NCI-H1436 treated with DMSO at 0.1 percent for 48 hours (cell line): ENCODE results near the gene VPS51.

ENCODE experiments used
- DNase-seq: peaks from one replicate; lab custom pipeline; 2025; lab: John Stamatoyannopoulos, UW

The VPS51 gene

GRCh38 chr11:65095974-65096806 lies at the start of gene VPS51:
Gene VPS51, plus strand, starts transcription at chr11:65096214. Its CDS starts 37 bp downstream, at chr11:65096251.
- DNase-seq = peak; percentile 67

- DNase-seq = no peak
Observed at GRCh38 chr11:65047581-65048422, 48.2 kb upstream of the VPS51 start.

GRCh38 chr11:65051398-65051858 lies 44.6 kb upstream of the VPS51 start:
- DNase-seq = no peak

GRCh38 chr11:65053827-65054508 lies 42.0 kb upstream of the VPS51 start:
- DNase-seq = no peak

GRCh38 chr11:65055538-65055937 lies 40.5 kb upstream of the VPS51 start:
- no peak for DNase-seq

- DNase-seq = no peak
Observed at GRCh38 chr11:65056999-65057398, 39.0 kb upstream of the VPS51 start.

- DNase-seq = no peak
Observed at GRCh38 chr11:65057526-65057925, 38.5 kb upstream of the VPS51 start.

- DNase-seq = no peak
Observed at GRCh38 chr11:65058012-65058411, 38.0 kb upstream of the VPS51 start.

GRCh38 chr11:65058419-65059054 lies 37.5 kb upstream of the VPS51 start, which contains the start of gene NAALADL1:
Gene NAALADL1, minus strand, starts transcription at chr11:65058553. Its CDS starts 32 bp downstream, at chr11:65058521.
- no peak for DNase-seq

GRCh38 chr11:65059523-65059922 lies 36.5 kb upstream of the VPS51 start:
- DNase-seq = no peak

GRCh38 chr11:65059959-65060824 lies 35.8 kb upstream of the VPS51 start:
- no peak for DNase-seq

- DNase-seq = no peak
Observed at GRCh38 chr11:65060913-65061408, 35.1 kb upstream of the VPS51 start.

GRCh38 chr11:65063532-65063931 lies 32.5 kb upstream of the VPS51 start:
- DNase-seq = no peak

- DNase-seq = no peak
Observed at GRCh38 chr11:65064847-65065240, 31.2 kb upstream of the VPS51 start.

- DNase-seq = no peak
Observed at GRCh38 chr11:65065851-65066250, 30.2 kb upstream of the VPS51 start.

- no peak for DNase-seq
Observed at GRCh38 chr11:65066315-65066714, 29.7 kb upstream of the VPS51 start.

- DNase-seq = peak; percentile 81
Observed at GRCh38 chr11:65066805-65067291, 29.2 kb upstream of the VPS51 start.

- no peak for DNase-seq
Observed at GRCh38 chr11:65067446-65067845, 28.6 kb upstream of the VPS51 start.

- no peak for DNase-seq
Observed at GRCh38 chr11:65069217-65069616, 26.8 kb upstream of the VPS51 start.

GRCh38 chr11:65071907-65072630 lies 23.9 kb upstream of the VPS51 start:
- no peak for DNase-seq
